MM.1S (cell line): ENCODE measurements around the gene KRTAP10-3.

Experiments
- DNase-seq: peaks from one replicate; pipeline ENCODE4 v3.0.0-alpha.2; 2015
- H2AFZ ChIP-seq: fragments of 300-600 bp; sonication (generic); 2 replicates; pipeline ENCODE4 v1.6.0; 2016; ENCODE audit warnings: antibody characterized with exemption, low read length
- H3F3A ChIP-seq: fragments of 300-600 bp; sonication (generic); 2 replicates; pipeline ENCODE4 v1.6.1; 2016; ENCODE audit warnings: mild to moderate bottlenecking, antibody characterized with exemption, low read length, moderate library complexity, mixed read lengths; ENCODE audit not compliant: insufficient read depth
- H3K27ac ChIP-seq: fragments of 300-600 bp; sonication (generic); 2 replicates; pipeline ENCODE4 v1.5.1; 2016; ENCODE audit warnings: mild to moderate bottlenecking, low read length
- H3K27me3 ChIP-seq: fragments of 300-600 bp; sonication (generic); replicated peaks from 2 replicates; pipeline ENCODE4 v1.6.0; 2016; ENCODE audit warnings: low read length; ENCODE audit not compliant: insufficient read depth
- H3K36me3 ChIP-seq: fragments of 300-600 bp; sonication (generic); replicated peaks from 2 replicates; pipeline ENCODE4 v1.6.1; 2016; ENCODE audit warnings: mild to moderate bottlenecking, low read length, mixed read lengths; ENCODE audit not compliant: insufficient read depth
- H3K4me1 ChIP-seq: fragments of 300-600 bp; sonication (generic); 2 replicates; pipeline ENCODE4 v1.6.1; 2016; ENCODE audit warnings: low read length, mixed read lengths
- H3K4me2 ChIP-seq: fragments of 300-600 bp; sonication (generic); 2 replicates; pipeline ENCODE4 v1.6.0; 2016; ENCODE audit warnings: low read depth, low read length
- H3K4me3 ChIP-seq: fragments of 300-600 bp; sonication (generic); 2 replicates; pipeline ENCODE4 v1.5.1; 2016; ENCODE audit warnings: low read length, mixed read lengths
- H3K79me2 ChIP-seq: fragments of 300-600 bp; sonication (generic); 2 replicates; pipeline ENCODE4 v1.6.1; 2016; ENCODE audit warnings: mixed run types, low read length, mixed read lengths
- H3K9ac ChIP-seq: fragments of 300-600 bp; sonication (generic); 2 replicates; pipeline ENCODE4 v1.6.1; 2016; ENCODE audit warnings: low read length, mixed read lengths
- H3K9me2 ChIP-seq: fragments of 300-600 bp; sonication (generic); replicated peaks from 2 replicates; pipeline ENCODE4 v1.6.1; 2016; ENCODE audit warnings: mild to moderate bottlenecking, low read length, mixed read lengths; ENCODE audit not compliant: insufficient read depth
- H3K9me3 ChIP-seq: fragments of 300-600 bp; sonication (generic); replicated peaks from 2 replicates; pipeline ENCODE4 v1.6.1; 2016; ENCODE audit warnings: mild to moderate bottlenecking, low read length, mixed read lengths; ENCODE audit not compliant: insufficient read depth
- H4K20me1 ChIP-seq: fragments of 300-600 bp; sonication (generic); 2 replicates; pipeline ENCODE4 v1.6.1; 2016; ENCODE audit warnings: mild to moderate bottlenecking, low read length, moderate library complexity, mixed read lengths; ENCODE audit not compliant: insufficient read depth
- EZH2 ChIP-seq: fragments of 300-600 bp; sonication (generic); optimal IDR thresholded peaks from 2 replicates; pipeline ENCODE3; 2017; ENCODE audit warnings: low read depth, mild to moderate bottlenecking, antibody characterized with exemption, low read length, mixed read lengths
- EZH2phosphoT487 ChIP-seq: fragments of 300-600 bp; sonication (generic); IDR thresholded peaks from 2 replicates; pipeline ENCODE4 v1.6.1; 2018; ENCODE audit warnings: antibody characterized with exemption, low read length
- TF ChIP-seq, protein P1 (sequence below): fragments of 300-600 bp; sonication (generic); IDR thresholded peaks from 2 replicates; pipeline ENCODE4 v1.5.1; 2016; ENCODE audit warnings: antibody characterized with exemption, low read length, mixed read lengths

The KRTAP10-3 gene

GRCh38 chr21:44585892-44586291, 27.3 kb upstream of the KRTAP10-3 start:
- H3K4me3 ChIP-seq: no peak overlapping the region
- no peaks in the 10 kb centered on the region for H3F3A ChIP-seq
- TF ChIP-seq, protein P1, sequence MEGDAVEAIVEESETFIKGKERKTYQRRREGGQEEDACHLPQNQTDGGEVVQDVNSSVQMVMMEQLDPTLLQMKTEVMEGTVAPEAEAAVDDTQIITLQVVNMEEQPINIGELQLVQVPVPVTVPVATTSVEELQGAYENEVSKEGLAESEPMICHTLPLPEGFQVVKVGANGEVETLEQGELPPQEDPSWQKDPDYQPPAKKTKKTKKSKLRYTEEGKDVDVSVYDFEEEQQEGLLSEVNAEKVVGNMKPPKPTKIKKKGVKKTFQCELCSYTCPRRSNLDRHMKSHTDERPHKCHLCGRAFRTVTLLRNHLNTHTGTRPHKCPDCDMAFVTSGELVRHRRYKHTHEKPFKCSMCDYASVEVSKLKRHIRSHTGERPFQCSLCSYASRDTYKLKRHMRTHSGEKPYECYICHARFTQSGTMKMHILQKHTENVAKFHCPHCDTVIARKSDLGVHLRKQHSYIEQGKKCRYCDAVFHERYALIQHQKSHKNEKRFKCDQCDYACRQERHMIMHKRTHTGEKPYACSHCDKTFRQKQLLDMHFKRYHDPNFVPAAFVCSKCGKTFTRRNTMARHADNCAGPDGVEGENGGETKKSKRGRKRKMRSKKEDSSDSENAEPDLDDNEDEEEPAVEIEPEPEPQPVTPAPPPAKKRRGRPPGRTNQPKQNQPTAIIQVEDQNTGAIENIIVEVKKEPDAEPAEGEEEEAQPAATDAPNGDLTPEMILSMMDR: no peak
- TF ChIP-seq EZH2 (no peak), EZH2phosphoT487 (no peak)

DNA sequence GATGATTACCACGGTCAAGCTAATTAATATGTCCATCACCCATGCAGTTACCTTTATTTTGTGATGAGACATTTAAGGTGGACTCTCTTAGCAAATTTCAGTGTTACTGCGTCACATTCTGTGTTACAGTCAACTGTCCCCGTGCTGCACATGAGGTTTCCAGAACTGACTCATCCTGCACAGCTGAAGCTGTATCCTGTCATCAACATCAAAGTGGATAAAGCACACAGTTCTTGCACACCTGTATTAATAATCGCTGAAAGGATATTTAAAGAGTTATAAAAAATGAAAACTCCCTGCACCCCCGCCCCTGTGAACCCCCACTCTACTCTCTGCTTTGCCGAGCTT, 25.2 kb upstream of the KRTAP10-3 start:
- no peaks in the 10 kb centered on the region for H3K4me1 ChIP-seq
- H3K4me3 ChIP-seq: no peak overlapping the region
- H3K9me2 ChIP-seq: no peaks in the 10 kb centered on the region
- H3K4me2 ChIP-seq: no peak overlapping the region
- H3K36me3 ChIP-seq: no peaks in the 10 kb centered on the region
- no peak overlapping the region for H2AFZ ChIP-seq
- H3K9ac ChIP-seq: no peak overlapping the region
- no peaks in the 10 kb centered on the region for H4K20me1 ChIP-seq
- H3K79me2 ChIP-seq: no peaks in the 10 kb centered on the region
- TF ChIP-seq EZH2phosphoT487 (no peak), EZH2 (no peak)
- TF ChIP-seq, protein P1: no peak
- no peaks in the 10 kb centered on the region for H3K9me3 ChIP-seq
- peaks cover 98% of the 10 kb centered on the region for H3K27me3 ChIP-seq
- no peak overlapping the region for H3K27ac ChIP-seq
- H3F3A ChIP-seq: no peaks in the 10 kb centered on the region
- DNase-seq: no peak

More at GRCh38 chr21:44585892-44586291, 27.3 kb upstream of the KRTAP10-3 start:
- no peaks in the 10 kb centered on the region for H3K9me2 ChIP-seq
- peaks cover 95% of the 10 kb centered on the region for H3K27me3 ChIP-seq
- no peaks in the 10 kb centered on the region for H3K9me3 ChIP-seq
- H3K4me1 ChIP-seq: no peaks in the 10 kb centered on the region
- H4K20me1 ChIP-seq: no peaks in the 10 kb centered on the region
- H3K9ac ChIP-seq: no peak overlapping the region
- H3K4me2 ChIP-seq: no peak overlapping the region
- no peaks in the 10 kb centered on the region for H3K36me3 ChIP-seq
- no peak overlapping the region for H3K27ac ChIP-seq
- no peak overlapping the region for H2AFZ ChIP-seq
- H3K79me2 ChIP-seq: no peaks in the 10 kb centered on the region
- no peak for DNase-seq

GRCh38 chr21:44583089-44583799, 24.6 kb upstream of the KRTAP10-3 start:
- Histone ChIP-seq H3K79me2 (no peaks in the 10 kb centered on the region), H4K20me1 (no peaks in the 10 kb centered on the region), H3K36me3 (no peaks in the 10 kb centered on the region), H3K4me1 (no peaks in the 10 kb centered on the region), H2AFZ (no peak overlapping the region), H3K9me3 (no peaks in the 10 kb centered on the region), H3K27ac (no peak overlapping the region), H3K9ac (no peak overlapping the region), H3K4me2 (no peak overlapping the region), H3K9me2 (no peaks in the 10 kb centered on the region), H3F3A (no peaks in the 10 kb centered on the region), H3K27me3 (peaks cover 100% of the 10 kb centered on the region), H3K4me3 (no peak overlapping the region)
- DNase-seq: no peak
- TF ChIP-seq EZH2phosphoT487 (no peak), EZH2 (no peak)
- TF ChIP-seq, protein P1: no peak
